ENCODE results near the gene UCN3.

GRCh38 chr10:5343561-5343960 lies 21.2 kb upstream of the UCN3 start:
- TF ChIP-seq POLR2AphosphoS5 (IDR thresholded peaks at IDR 0.05) (no peak), CTCF (IDR thresholded peaks at IDR 0.05) (no peak), EP300 (IDR thresholded peaks at IDR 0.05) (no peak)

Measured in sigmoid colon (tissue), 4 donors.